ENCODE measurements around the gene GIT1. TPM values are rescaled to one million over a fixed set of nuclear protein-coding genes. Genes with fewer than 3 reads are reported as not detected.

GIT1 gene
- total and polyA plus RNA-seq, 2 experiments from 2014 or later: 15.9 to 60.9 TPM

GRCh38 chr17:29524692-29525091, 64.8 kb downstream of the GIT1 start (continued):
- no peak for TF ChIP-seq POLR2AphosphoS5 (IDR thresholded peaks at IDR 0.05; ENCODE audit: low read depth)
- no peak for TF ChIP-seq ETS1 (IDR thresholded peaks at IDR 0.05)

Other genes with a start within 250 kb of the GIT1 start
- gene TAOK1, start 199.3 kb downstream of the GIT1 start, total RNA-seq (2014; rRNA removed; shearing (Covaris generic)): 63.3 and 69.8 TPM in 2 replicates
- 18.2 and 19.4 TPM in 2 replicates for gene TAOK1, start 199.3 kb downstream of the GIT1 start, polyA plus RNA-seq (2016; fragmentation: Nextera tagmentation; extraction: Ambion mirVana)
- 2.5 and 2.6 TPM in 2 replicates for gene ABHD15, start 22.6 kb downstream of the GIT1 start, total RNA-seq (2014; rRNA removed; shearing (Covaris generic))
- 0.27 and 0.92 TPM in 2 replicates for gene ABHD15, start 22.6 kb downstream of the GIT1 start, polyA plus RNA-seq (2016; fragmentation: Nextera tagmentation; extraction: Ambion mirVana)
- 28.6 and 38.9 TPM in 2 replicates for gene TP53I13, start 20.9 kb downstream of the GIT1 start, total RNA-seq (2014; rRNA removed; shearing (Covaris generic))
- gene TP53I13, start 20.9 kb downstream of the GIT1 start, polyA plus RNA-seq (2016; fragmentation: Nextera tagmentation; extraction: Ambion mirVana): 21.0 and 21.4 TPM in 2 replicates
- 55.0 and 57.4 TPM in 2 replicates for gene ANKRD13B, start 3.5 kb upstream of the GIT1 start, total RNA-seq (2014; rRNA removed; shearing (Covaris generic))
- gene ANKRD13B, start 3.5 kb upstream of the GIT1 start, polyA plus RNA-seq (2016; fragmentation: Nextera tagmentation; extraction: Ambion mirVana): 8.2 and 9.6 TPM in 2 replicates
- gene CORO6, start 33.3 kb upstream of the GIT1 start, total RNA-seq (2014; rRNA removed; shearing (Covaris generic)): 5.0 and 5.2 TPM in 2 replicates
- gene CORO6, start 33.3 kb upstream of the GIT1 start, polyA plus RNA-seq (2016; fragmentation: Nextera tagmentation; extraction: Ambion mirVana): 2.5 and 2.6 TPM in 2 replicates

Measured in GM23338 (cell line).